ENCODE measurements around the gene TTLL11.

Gene TTLL11, protein sequence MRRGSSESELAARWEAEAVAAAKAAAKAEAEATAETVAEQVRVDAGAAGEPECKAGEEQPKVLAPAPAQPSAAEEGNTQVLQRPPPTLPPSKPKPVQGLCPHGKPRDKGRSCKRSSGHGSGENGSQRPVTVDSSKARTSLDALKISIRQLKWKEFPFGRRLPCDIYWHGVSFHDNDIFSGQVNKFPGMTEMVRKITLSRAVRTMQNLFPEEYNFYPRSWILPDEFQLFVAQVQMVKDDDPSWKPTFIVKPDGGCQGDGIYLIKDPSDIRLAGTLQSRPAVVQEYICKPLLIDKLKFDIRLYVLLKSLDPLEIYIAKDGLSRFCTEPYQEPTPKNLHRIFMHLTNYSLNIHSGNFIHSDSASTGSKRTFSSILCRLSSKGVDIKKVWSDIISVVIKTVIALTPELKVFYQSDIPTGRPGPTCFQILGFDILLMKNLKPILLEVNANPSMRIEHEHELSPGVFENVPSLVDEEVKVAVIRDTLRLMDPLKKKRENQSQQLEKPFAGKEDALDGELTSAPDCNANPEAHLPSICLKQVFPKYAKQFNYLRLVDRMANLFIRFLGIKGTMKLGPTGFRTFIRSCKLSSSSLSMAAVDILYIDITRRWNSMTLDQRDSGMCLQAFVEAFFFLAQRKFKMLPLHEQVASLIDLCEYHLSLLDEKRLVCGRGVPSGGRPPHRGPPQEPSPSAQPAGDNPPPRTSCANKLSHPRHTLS

DNA sequence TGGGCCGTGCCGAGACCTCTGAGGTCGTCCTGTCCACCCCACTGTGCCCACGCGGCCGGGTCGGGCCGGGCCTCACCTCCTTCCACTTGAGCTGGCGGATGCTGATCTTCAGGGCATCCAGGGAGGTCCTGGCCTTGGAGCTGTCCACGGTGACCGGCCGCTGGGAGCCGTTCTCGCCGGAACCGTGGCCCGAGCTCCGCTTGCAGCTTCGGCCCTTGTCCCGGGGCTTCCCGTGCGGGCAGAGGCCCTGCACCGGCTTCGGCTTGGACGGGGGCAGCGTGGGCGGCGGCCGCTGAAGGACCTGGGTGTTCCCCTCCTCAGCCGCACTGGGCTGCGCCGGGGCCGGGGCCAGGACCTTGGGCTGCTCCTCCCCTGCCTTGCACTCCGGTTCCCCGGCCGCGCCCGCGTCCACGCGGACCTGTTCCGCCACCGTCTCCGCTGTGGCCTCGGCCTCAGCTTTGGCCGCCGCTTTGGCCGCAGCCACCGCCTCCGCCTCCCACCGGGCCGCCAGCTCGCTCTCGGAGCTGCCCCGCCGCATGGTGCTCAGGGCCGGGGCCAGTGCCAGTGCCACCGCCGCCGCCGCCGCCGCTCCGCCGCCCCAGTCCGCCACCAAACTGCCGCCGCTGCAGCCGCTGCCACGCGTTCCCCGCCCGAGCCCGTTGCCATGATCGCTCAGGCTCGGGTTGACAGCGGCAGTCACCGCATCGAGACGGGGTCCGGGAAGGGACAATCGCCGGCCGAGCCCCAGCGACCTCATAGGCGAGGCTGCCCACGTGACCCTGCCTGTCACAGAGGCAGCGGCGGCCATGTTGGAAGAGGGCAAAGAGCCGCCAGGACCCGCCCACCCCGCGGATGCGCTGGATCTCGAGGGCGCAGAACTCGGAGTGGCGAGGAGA, at the start of gene TTLL11:
Gene TTLL11 (minus strand): TSS at position 698 of the 896 bp plus-strand sequence. CDS start 160 bp downstream, at position 538.
- peak; percentile 88 for DNase-seq (ENCODE audit: low read depth)

DNA sequence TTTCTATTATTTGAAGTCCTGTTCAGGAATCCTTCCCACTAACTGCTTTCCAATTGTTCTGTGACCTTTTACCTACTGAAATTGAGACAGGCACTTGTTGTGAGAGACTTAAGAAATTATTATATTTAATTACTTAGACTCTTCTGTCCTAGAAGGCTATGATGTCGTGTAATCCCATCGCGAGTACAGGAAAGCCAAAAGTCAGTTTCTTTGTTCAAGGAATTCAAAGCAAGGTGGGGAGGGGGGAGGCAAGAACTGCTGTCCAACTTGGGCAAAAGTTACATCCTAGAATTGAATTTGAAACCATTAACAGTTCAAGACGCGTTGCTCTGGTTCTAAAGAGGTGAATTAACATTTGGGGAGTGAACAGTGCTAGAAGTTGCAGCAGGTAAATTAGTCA, 48.6 kb upstream of the TTLL11 start:
- no peak for DNase-seq (ENCODE audit: low read depth)

DNA sequence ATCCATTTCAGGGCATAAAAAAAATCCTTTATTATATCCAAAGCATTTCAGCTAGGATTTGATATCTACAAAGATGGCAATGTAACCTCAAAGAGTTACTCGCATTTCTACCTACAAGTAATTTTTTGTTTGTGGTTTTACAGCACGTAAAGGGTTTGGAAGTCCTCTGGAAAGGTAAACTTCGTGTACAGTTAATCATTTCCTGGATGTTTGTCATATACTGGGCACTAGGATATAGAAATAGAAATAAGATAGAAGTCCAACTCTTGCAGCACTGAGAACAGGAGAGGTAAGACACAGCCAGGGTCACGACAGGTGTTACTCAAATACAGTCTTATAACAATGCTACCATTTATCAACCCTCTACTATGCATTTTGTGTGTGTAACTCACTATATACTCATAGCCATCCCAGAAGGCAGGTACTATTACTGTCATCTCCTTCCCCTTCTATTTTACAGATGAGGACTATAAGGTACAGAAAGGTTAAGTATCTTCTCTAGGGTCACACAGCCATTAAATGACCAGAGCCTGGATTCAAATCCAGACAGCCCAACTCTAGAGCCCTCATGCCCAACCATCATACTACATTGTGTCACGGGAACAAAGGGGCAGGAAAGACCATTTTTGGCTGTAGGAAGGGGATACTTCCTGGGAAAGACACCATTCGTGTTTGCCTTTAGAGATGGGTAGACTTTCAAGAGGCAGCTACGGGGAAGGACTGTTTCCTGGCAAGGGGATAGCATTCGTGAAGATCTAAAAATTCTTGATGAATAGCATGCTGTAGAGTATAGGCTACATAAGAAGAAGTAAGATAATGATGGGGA, 47.5 kb upstream of the TTLL11 start:
- no peak for DNase-seq (ENCODE audit: low read depth)

DNA sequence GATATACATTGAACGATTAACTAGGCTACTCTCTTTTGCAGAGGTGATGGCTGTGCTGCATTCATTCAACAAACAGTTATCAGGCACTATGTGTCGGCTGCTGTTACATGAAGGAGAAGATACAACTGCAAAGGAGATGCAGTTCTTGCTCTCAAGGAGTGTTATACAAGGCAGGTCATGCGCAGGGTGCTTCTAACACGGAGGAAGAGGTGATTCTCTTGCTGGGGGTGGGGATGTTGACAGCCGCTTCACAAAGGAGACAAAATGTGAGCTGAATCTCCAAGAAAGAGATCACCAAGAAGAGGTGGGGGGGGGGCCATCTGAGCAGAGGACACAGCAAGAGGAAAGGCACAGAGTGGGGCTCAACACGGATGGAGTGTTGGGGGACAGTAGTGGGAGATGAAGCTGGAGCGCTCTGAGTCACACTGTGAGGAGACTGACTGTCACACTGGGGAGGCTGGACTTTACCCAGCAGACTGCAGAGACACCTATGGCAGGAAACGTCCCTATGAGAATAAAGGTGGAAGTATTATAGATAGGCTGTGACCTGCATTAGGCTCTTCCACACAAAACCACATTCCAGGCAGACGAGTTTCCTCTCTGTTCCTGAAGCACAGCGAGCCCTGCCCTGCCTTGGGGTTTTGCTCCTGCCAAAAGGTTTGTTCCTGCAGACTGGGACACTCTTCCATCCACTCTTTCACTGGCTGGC, 45.6 kb upstream of the TTLL11 start:
- DNase-seq (ENCODE audit: low read depth) = no peak

DNA sequence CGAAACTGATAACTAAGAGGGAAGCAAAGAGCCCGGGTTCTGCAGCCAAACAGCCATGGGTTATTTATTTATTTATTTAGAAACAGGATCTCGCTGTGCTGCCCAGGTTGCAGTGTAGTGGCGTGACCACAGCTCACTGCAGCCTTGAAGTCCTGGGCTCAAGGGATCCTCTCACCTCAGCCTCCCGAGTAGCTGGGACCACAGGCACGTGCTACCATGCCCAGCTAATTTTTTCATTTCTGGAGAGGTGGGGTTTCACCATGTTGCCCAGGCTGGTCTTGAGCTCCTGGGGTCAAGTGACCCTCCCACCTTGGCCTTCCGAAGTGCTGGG, 42.4 kb upstream of the TTLL11 start:
- DNase-seq (ENCODE audit: low read depth) = no peak

DNA sequence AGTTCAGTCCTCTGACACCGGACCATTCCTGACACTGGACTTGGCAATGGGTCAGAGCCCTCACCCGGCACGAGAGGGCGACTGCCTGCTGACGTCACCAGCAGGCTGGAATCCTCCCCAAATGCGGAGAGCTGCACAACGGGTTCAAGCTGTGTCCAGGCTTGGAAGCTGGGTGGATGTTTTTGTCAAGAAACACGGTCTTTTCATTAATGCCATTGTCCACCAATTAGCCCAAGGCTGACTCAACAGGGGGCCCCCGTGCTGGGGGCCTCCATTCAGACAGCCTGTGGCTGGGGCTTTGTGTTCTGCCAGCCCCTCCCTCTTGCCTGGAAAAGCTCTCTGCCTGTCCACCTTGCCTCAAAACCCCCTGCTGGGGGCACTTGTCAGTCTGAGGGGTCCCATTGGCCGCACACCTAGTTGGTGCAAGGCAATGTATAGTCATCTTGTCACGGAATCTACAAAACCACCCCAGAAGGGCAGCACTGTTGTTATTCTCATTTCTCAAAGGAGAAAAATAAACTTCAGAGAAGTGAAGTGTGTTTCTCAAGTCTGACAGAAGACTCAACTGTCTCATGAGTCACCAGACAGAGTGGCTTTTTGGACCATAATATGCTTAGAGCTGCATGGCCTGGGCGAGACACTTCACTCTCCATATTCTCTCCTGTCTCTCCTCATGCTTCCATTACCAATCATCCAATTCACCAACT, 41.9 kb upstream of the TTLL11 start:
- DNase-seq (ENCODE audit: low read depth) = peak; percentile 21

DNA sequence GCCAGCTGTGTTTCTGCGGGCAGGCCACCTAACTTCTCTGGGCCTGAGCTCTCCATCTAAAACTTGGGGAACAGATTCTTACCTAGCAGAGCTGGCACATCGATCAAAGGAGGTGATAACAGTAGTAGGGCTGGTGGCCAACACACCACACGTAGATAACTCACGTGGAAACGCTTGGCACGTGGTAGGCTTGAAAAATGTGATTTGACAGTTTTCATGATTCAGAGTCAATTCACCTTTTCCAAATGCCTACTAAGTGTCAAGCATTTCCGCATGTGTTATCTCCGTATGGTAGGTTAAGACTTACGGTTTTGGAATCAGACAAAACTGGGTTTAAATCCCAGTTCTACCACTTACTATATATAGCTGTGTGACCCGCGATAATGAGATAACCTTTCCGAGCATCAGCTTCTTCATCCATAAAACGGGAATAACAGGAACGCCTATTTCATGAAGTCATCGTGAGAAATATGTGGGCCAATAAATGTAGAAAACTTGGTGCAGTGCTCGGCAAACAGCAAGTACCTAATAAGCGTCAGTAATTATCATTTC, 41.0 kb upstream of the TTLL11 start:
- no peak for DNase-seq (ENCODE audit: low read depth)

DNA sequence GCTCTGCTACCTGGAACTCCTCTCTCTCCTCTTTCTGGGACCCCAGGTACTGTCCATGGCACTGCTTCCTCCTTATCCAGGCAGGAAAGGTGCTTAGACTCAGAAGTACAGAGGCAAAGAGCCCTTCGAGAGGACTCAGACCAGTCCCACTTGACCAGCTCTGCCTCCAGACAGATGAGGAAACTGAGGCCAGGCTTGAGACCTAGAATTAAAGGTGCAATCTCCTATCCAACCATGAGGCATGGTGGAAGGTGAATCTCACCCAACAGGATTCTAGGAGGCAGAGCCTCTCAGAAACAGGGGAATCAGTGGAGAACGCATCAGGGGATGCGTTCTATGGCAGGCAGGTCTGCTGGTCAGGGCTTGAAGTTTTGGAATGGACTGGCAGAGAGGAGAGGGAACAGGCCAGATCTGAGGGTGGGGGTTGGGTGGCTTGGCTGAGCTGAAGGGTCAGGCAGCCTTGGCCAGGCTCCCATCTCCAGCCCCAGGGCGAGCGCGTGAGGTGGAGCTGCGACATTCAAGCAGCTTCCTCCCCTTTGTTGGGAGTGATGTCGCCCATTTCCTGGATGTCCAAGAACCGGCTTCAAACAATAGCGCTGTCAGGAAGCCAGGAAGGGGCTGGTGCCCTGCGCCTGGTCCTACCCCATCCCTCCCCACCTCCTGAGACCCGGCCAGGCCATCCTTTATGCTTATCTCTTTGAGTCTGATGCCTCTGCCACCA, 40.3 kb upstream of the TTLL11 start:
- DNase-seq (ENCODE audit: low read depth) = no peak

DNA sequence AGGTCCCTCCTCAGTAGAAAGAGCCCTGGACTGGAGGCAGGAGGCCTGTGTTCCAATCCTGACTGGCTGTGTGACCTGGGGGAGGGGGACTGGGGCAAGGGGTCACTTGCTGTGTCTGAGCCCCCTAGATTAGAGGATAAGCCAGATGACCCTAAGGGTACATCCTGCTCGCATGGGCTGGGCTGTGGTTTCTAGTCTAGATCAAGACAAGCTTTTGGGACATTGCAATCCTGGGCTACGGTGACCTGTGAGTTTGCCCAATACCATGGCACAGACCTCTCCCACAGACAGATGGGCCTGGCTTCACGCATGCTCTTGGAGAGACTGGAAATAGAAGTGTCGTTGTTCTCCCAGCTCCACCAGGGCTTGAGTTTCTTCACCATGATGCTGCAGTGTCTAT, 39.4 kb upstream of the TTLL11 start:
- no peak for DNase-seq (ENCODE audit: low read depth)

DNA sequence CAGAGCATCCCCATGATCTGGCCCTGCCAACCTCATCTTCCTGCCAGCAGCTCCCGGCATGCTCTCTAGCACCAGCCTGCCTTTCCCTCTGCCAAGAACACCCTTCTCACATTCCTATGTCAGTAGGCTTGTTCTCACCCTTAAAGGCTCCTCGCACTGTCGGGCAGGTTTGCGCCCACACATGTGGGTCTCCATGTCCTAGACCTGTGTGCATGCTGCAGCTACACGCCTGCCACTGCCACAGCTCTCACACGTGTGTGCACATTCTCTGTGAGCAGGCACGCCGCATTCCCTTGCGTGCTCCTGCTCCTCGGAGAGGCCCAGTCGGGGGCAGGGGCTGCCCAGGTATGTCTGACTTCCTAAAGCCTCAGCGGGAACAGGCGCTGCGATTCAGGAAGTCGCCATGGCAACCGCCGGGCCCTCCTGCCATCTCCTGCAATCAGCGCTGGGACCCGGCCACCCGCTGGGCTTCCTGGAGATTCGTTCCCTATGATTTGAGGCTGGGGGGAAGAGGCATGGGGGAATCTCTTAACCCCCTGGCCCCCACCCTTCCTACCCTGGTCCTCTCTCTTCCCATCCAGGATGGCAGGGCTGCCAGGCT, 38.4 kb upstream of the TTLL11 start:
- DNase-seq (ENCODE audit: low read depth) = no peak

DNA sequence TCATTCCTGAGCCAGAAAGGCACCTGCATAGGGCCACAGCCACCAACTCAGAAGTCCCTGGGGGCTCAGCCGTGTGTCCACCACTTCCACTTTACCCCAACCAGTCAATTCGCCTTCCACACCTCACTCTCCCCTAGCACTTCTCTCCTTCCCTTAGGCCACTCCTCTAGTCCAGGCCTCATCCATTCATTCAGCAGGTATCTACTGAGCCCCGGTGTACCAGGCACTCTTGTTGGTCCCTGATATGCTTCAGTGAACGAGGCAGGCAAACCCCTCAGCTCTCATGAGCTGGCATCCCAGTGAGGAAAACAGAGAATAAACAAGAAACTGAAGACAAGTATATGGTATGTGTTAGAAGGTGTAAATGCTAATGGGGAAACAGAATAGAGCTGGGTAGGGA, 37.7 kb upstream of the TTLL11 start:
- no peak for DNase-seq (ENCODE audit: low read depth)

DNA sequence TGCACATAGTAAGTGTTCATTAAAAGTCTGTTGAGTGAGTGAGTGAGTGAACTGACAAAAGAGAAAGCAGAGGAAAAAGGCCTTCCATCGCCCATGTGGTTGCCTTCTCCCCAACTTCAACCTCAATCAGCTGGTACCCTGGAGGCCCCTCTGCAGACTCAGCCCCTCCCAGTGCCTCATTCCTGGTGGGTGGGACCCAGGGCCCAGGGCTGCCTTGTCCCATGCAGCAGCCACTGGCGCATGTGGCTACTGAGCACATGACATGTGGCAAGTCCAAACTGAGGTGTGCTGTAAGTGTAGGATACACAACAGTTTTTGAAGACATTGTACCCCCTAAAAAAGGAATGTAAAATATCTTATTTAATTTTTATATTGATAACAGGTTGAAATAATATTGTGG, 36.9 kb upstream of the TTLL11 start:
- no peak for DNase-seq (ENCODE audit: low read depth)

DNA sequence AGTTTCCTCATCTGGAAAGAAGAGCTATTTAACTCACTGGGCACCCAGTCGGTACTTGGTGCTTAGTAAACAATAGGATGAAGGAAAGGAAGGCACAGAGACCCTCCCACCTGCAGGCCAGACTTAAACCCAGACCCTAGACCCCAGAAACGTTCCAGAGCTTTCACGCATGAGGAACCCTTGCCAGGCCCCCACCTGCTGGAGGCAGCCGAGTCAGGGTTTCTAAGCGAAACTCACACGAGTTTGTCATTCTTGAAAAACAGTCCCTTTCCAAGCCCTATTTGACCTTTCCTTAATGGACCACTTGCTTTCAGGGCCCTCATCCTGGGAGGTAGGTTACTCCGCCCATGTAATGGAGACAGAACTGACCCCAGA, 35.8 kb upstream of the TTLL11 start:
- no peak for DNase-seq (ENCODE audit: low read depth)

DNA sequence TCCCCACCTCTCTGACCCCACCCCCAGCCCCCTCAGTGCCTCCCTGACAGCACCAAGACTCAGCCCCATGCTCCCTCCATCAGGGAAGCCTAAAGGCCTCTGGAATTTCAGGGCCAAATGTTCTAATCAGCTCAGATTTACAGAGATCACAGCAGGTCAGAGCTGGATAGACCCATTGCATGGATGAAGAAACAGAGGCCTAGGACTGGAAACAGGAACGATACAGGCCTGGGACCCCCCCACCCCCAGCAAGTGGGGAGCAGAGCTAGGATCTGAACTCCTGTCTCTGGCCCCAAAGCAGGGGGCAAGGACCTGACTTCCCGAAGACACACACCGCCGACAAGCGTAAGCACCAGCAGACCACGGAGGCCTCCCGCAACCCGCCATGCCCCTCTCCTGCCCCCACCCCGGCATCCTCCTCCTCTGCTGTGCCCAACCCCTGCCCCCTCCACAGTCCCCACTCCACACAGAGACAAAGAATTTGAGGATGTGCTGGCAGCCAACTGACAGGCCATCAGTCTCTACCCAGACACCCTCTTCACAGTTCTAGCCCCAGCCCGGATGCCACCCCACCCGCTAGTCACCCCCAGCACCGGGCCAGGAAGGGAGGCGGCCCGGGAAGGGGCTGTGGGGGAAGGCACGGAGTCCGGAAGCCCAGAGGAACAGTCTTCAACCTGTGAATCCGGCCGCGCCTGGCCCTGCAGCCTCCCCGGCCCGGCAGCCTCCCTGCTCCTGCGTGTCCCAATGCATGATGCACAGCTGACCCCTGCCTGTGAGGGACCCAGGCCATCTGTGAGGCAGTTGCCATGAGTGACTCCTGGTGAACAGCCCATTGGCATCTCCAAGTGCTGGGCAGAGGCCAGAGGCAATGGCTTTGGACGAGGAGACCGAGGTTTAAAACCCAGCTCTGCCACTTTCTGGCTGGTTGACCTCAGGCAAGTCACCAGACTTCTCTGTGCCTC, 35.2 kb upstream of the TTLL11 start:
- DNase-seq (ENCODE audit: low read depth) = no peak

DNA sequence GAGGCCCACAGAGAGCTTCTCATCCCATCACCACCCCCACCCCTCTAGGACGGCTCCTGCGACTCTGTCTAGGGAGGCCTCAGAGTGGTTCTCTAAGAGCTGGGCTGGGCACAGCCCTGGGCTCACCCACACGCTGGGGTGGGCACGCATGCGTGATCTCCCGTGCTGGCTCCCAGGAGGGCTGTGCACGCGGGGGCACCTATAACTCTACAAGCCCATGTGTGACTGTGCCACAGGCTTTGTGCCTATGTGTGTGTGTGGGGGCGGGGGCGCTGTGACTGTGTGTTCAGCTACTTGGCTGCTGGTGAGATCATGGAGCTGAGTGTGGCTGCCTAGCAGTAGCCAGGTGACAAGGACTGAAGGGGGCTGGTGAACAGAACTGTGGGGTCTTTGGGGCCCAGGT, 34.3 kb upstream of the TTLL11 start:
- no peak for DNase-seq (ENCODE audit: low read depth)

DNA sequence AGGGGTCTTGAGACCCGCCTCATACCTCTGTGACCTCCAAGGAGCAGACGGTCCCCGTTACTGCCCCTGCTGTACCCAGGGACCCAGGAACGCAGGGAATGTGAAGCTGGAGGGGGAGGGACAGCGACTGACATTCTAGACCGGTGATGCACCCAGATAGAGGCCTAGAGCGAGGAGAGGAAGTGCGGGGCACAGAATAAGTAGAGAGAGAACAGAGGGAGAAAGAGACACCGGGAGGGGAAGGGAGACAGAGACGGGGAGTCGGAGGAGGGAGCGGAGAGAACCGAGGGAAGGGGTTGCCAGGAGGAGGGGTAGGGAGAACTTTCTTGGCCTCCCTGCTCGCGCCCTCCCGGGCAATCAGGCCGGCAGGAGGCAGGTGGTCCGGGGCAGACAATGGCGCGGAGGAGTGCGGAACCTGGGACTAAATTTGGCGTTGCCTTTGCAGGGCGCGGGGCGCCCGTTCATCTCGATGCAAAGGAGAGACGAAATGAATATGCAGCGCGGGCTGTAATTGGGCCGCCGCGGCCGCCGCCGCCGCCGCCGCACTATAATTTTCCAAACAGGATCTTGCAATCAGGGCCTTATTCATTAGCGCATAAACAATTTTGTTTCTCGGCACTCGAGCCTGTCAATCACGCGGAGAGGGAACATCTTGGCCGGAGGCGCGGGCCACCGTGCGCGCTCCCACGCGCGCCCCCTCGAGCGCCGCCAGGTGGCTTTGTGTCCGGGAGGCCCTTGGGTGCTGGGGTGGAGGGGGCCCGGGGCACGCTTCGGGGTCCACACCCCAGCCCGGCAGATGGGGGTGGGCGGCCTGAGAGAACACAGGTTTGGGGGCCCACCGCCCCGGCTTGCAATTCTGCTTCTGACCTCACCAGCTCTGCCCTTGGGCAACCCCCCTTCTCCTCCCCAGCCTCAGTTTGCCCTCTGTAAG, 33.5 kb upstream of the TTLL11 start:
- peak; percentile 42 for DNase-seq (ENCODE audit: low read depth)
